HepG2 (cell line): ENCODE measurements around the gene TACC3. TPM values are rescaled to one million over a fixed set of nuclear protein-coding genes. Genes with fewer than 3 reads are reported as not detected.

Experiments used
- CAMTA2 ChIP-seq: sonication (generic); formaldehyde crosslinking; IDR thresholded peaks from 2 replicates; pipeline ENCODE4 v1.4.0; 2020; ENCODE audit warnings: mild to moderate bottlenecking, missing genetic modification reagents, borderline replicate concordance
- MTA1 ChIP-seq: sonication (generic); formaldehyde crosslinking; IDR thresholded peaks from 2 replicates; pipeline ENCODE4 v1.4.0; 2020; ENCODE audit warnings: missing genetic modification reagents, mild to moderate bottlenecking, borderline replicate concordance
- MTF1 ChIP-seq: sonication (generic); formaldehyde crosslinking; IDR thresholded peaks from 2 replicates; pipeline ENCODE4 v1.5.0; 2020; ENCODE audit warnings: missing genetic modification reagents
- NFKBIZ ChIP-seq: IDR thresholded peaks from 2 replicates; pipeline ENCODE4 v1.6.1; 2018; ENCODE audit warnings: missing genetic modification reagents, missing compliant biosample characterization
- NFRKB ChIP-seq: fragments of 450-650 bp; IDR thresholded peaks from 2 replicates; pipeline ENCODE4 v1.6.1; 2017
- ONECUT2 ChIP-seq: sonication (generic); formaldehyde crosslinking; IDR thresholded peaks from 2 replicates; pipeline ENCODE4 v1.4.0; 2020; ENCODE audit warnings: missing genetic modification reagents
- PAX8 ChIP-seq: sonication (generic); formaldehyde crosslinking; IDR thresholded peaks from 2 replicates; pipeline ENCODE4 v1.8.0; 2022; ENCODE audit warnings: mild to moderate bottlenecking, missing genetic modification reagents, borderline replicate concordance
- REL ChIP-seq: sonication (generic); formaldehyde crosslinking; conservative IDR thresholded peaks from 2 replicates; pipeline ENCODE4 v1.8.0; 2022; ENCODE audit warnings: mild to moderate bottlenecking, missing genetic modification reagents, moderate library complexity
- SOX6 ChIP-seq, 2 experiments: fragments of 450-650 bp in 1 of 2; sonication (generic) in 1 of 2; formaldehyde crosslinking in 1 of 2; IDR thresholded peaks; 2 replicates each; pipeline versions ENCODE4 v1.4.0 to v1.6.1; 2017 to 2020; ENCODE audit warnings: antibody characterized with exemption in 1 of 2, mild to moderate bottlenecking in 1 of 2, missing genetic modification reagents in 1 of 2
- SRSF4 ChIP-seq: fragments of 200-400 bp; formaldehyde crosslinking; IDR thresholded peaks from one replicate; pipeline ENCODE4 v1.6.1; 2018; ENCODE audit warnings: mild to moderate bottlenecking, low read depth, low read length, moderate library complexity; ENCODE audit not compliant: poor library complexity, severe bottlenecking
- TP53 ChIP-seq: sonication (generic); formaldehyde crosslinking; conservative IDR thresholded peaks from 2 replicates; pipeline ENCODE4 v1.4.0; 2020; ENCODE audit warnings: missing genetic modification reagents
- U2AF1 ChIP-seq: fragments of 200-400 bp; formaldehyde crosslinking; optimal IDR thresholded peaks from 2 replicates; pipeline ENCODE3; 2017; ENCODE audit warnings: mild to moderate bottlenecking, low read depth, low read length
- ZEB1 ChIP-seq: IDR thresholded peaks from 2 replicates; pipeline ENCODE4 v1.6.1; 2012; ENCODE audit warnings: mild to moderate bottlenecking, low read depth, inconsistent platforms; ENCODE audit not compliant: insufficient replicate concordance
- ZSCAN9 ChIP-seq: IDR thresholded peaks from 2 replicates; pipeline ENCODE4 v1.6.1; 2016; ENCODE audit warnings: borderline replicate concordance
- polyA plus RNA-seq, 8 experiments: library from polyadenylated mRNA; depleted of rRNA in 3 of 8; stranded (reverse) in 7 of 8; unstranded in 1 of 8; fragments of >200 nt; fragmentation: Illumina TruSeq in 4 of 8; extraction: Trizol in 4 of 8; gene quantifications; 2 replicates each; pipeline versions ENCODE4 v1.2.1 to v1.2.3, GENCODE V29; 2011 to 2016; ENCODE audit warnings: low read depth in 4 of 8, missing spikeins in 1 of 8, mixed read lengths in 1 of 8; ENCODE audit not compliant: insufficient read depth in 1 of 8
- total RNA-seq, 5 experiments: library from RNA; depleted of rRNA; stranded (reverse); fragments of >200 nt; fragmentation: Illumina TruSeq; extraction: Trizol; gene quantifications; 2 replicates each; pipeline ENCODE4 v1.2.3, GENCODE V29; 2016; ENCODE audit warnings: low read depth in 1 of 5
- TF ChIP-seq, protein P1 (sequence below): sonication (generic); formaldehyde crosslinking; IDR thresholded peaks from 2 replicates; pipeline ENCODE4 v1.4.0; 2020; ENCODE audit warnings: missing genetic modification reagents, mild to moderate bottlenecking, borderline replicate concordance
- TF ChIP-seq, protein P2 (sequence below): sonication (generic); formaldehyde crosslinking; IDR thresholded peaks from 2 replicates; pipeline ENCODE4 v1.8.1; 2023; ENCODE audit warnings: mild to moderate bottlenecking, inconsistent platforms, moderate library complexity, missing genetic modification reagents, borderline replicate concordance
- TF ChIP-seq, protein P3 (sequence below): sonication (generic); formaldehyde crosslinking; IDR thresholded peaks from 2 replicates; pipeline ENCODE4 v1.5.0; 2020; ENCODE audit warnings: mild to moderate bottlenecking, missing genetic modification reagents
- TF ChIP-seq, protein P4 (sequence below): sonication (generic); formaldehyde crosslinking; IDR thresholded peaks from 2 replicates; pipeline ENCODE4 v1.8.1; 2023; ENCODE audit warnings: mild to moderate bottlenecking, moderate library complexity, missing genetic modification reagents
- TF ChIP-seq, protein P5 (sequence below): sonication (generic); formaldehyde crosslinking; IDR thresholded peaks from 2 replicates; pipeline ENCODE4 v1.4.0; 2020; ENCODE audit warnings: missing genetic modification reagents

Gene TACC3
- total and polyA plus RNA-seq, 2 of the 13 experiments (the other 11 are each of a cell fraction or from before 2014, with no cell fraction given), result 20.3 to 21.2 TPM

DNA sequence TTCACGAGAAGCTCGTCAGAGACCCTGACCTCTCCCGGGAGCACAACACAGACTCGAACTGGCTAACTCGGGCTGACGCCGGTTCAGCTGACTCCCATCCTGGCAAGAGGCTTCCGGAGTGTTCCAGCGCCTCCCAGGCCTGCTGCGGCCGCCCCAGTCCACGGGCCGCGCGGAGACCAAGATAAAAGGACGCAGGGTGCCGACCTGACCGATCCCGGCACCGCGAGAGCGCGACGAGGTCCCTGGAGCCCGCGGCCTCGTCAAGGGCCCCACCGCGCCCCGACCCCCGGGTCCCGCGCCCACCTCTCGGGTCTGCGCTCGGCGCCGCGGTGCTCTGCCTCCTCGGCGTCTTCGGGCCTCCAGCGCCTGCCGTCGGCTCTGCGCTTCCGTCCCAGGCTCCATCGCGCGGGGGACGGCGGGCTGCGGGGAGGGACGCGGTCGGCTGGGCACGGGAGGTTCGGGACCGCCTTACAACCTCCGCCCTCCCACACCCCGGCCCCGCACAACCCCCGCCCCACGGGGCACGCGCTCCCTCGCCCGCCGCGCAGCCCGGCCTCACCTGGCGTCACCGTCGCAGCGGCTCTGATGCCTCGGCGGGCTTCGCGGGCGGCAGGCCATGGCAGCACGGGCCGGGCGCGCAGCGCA is 9.6 kb upstream of the TACC3 start (continued):
- TF ChIP-seq, protein P1, sequence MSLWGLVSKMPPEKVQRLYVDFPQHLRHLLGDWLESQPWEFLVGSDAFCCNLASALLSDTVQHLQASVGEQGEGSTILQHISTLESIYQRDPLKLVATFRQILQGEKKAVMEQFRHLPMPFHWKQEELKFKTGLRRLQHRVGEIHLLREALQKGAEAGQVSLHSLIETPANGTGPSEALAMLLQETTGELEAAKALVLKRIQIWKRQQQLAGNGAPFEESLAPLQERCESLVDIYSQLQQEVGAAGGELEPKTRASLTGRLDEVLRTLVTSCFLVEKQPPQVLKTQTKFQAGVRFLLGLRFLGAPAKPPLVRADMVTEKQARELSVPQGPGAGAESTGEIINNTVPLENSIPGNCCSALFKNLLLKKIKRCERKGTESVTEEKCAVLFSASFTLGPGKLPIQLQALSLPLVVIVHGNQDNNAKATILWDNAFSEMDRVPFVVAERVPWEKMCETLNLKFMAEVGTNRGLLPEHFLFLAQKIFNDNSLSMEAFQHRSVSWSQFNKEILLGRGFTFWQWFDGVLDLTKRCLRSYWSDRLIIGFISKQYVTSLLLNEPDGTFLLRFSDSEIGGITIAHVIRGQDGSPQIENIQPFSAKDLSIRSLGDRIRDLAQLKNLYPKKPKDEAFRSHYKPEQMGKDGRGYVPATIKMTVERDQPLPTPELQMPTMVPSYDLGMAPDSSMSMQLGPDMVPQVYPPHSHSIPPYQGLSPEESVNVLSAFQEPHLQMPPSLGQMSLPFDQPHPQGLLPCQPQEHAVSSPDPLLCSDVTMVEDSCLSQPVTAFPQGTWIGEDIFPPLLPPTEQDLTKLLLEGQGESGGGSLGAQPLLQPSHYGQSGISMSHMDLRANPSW, result no peak
- TF ChIP-seq, protein P2, sequence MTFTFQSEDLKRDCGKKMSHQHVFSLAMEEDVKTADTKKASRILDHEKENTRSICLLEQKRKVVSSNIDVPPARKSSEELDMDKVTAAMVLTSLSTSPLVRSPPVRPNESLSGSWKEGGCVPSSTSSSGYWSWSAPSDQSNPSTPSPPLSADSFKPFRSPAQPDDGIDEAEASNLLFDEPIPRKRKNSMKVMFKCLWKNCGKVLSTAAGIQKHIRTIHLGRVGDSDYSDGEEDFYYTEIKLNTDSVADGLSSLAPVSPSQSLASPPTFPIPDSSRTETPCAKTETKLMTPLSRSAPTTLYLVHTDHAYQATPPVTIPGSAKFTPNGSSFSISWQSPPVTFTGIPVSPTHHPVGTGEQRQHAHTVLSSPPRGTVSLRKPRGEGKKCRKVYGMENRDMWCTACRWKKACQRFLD (CRISPR knock-in tag), result no peak
- TF ChIP-seq U2AF1 (no peak), ONECUT2 (CRISPR knock-in tag) (no peak), ZSCAN9 (CRISPR knock-in tag) (no peak), REL (CRISPR knock-in tag) (no peak), CAMTA2 (CRISPR knock-in tag) (no peak), NFKBIZ (CRISPR knock-in tag) (no peak), SRSF4 (no peak), MTF1 (CRISPR knock-in tag) (no peak), NFRKB (no peak), PAX8 (CRISPR knock-in tag) (no peak), MTA1 (no peak), SOX6 (IDR thresholded peaks at IDR 0.05) (no peak), SOX6 (CRISPR knock-in tag; IDR thresholded peaks at IDR 0.05) (0 out of 2 replicates have a peak, but pooled peaks have one; percentile 25), TP53 (CRISPR knock-in tag) (no peak), ZEB1 (no peak)
- TF ChIP-seq, protein P3, sequence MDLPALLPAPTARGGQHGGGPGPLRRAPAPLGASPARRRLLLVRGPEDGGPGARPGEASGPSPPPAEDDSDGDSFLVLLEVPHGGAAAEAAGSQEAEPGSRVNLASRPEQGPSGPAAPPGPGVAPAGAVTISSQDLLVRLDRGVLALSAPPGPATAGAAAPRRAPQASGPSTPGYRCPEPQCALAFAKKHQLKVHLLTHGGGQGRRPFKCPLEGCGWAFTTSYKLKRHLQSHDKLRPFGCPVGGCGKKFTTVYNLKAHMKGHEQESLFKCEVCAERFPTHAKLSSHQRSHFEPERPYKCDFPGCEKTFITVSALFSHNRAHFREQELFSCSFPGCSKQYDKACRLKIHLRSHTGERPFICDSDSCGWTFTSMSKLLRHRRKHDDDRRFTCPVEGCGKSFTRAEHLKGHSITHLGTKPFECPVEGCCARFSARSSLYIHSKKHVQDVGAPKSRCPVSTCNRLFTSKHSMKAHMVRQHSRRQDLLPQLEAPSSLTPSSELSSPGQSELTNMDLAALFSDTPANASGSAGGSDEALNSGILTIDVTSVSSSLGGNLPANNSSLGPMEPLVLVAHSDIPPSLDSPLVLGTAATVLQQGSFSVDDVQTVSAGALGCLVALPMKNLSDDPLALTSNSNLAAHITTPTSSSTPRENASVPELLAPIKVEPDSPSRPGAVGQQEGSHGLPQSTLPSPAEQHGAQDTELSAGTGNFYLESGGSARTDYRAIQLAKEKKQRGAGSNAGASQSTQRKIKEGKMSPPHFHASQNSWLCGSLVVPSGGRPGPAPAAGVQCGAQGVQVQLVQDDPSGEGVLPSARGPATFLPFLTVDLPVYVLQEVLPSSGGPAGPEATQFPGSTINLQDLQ, result no peak
- TF ChIP-seq, protein P4, sequence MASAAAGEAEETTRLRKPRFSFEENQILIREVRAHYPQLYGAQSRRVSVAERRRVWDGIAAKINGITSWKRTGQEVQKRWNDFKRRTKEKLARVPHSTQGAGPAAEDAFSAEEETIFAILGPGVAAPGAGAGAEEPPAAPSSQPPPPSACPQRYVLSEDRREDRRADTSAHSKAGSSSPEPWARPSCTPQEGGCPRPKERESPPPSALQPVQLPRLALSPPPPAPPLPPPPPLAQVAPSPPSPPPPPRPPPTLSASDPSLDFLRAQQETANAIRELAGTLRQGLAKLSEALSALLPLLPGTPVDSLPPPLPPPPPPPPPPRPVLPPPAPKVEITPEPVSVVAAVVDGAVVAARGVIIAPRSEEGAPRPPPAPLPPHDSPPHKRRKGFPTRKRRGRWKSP (CRISPR knock-in tag), result no peak
- TF ChIP-seq, protein P5, sequence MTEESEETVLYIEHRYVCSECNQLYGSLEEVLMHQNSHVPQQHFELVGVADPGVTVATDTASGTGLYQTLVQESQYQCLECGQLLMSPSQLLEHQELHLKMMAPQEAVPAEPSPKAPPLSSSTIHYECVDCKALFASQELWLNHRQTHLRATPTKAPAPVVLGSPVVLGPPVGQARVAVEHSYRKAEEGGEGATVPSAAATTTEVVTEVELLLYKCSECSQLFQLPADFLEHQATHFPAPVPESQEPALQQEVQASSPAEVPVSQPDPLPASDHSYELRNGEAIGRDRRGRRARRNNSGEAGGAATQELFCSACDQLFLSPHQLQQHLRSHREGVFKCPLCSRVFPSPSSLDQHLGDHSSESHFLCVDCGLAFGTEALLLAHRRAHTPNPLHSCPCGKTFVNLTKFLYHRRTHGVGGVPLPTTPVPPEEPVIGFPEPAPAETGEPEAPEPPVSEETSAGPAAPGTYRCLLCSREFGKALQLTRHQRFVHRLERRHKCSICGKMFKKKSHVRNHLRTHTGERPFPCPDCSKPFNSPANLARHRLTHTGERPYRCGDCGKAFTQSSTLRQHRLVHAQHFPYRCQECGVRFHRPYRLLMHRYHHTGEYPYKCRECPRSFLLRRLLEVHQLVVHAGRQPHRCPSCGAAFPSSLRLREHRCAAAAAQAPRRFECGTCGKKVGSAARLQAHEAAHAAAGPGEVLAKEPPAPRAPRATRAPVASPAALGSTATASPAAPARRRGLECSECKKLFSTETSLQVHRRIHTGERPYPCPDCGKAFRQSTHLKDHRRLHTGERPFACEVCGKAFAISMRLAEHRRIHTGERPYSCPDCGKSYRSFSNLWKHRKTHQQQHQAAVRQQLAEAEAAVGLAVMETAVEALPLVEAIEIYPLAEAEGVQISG (CRISPR knock-in tag), result 0 out of 2 replicates have a peak, but pooled peaks have one; percentile 3
